ENCODE results near the gene SLIT3. TPM values are rescaled to one million over a fixed set of nuclear protein-coding genes. Genes with fewer than 3 reads are reported as not detected.
A peak's percentile ranks its signal among the peaks of the same experiment; 100 is the strongest.

The SLIT3 gene
- polyA plus RNA-seq, 4 donors, result 55.4 to 60.5 (median 57.8) TPM

GRCh38 chr5:169299663-169300467, 1.1 kb downstream of the SLIT3 start:
- no peak for DNase-seq (ENCODE audit: low read depth in 4 of 4, low spot score in 3 of 4)

- no peak for DNase-seq (ENCODE audit: low read depth in 4 of 4, low spot score in 3 of 4)
These were observed 1.7 kb downstream of the SLIT3 start for GRCh38 chr5:169299191-169299662.

- DNase-seq (ENCODE audit: low read depth in 4 of 4, low spot score in 3 of 4), result no peak
These were observed 2.7 kb downstream of the SLIT3 start for GRCh38 chr5:169298193-169298592.

- no peak for DNase-seq (ENCODE audit: low read depth in 4 of 4, low spot score in 3 of 4)
These were observed 4.4 kb downstream of the SLIT3 start for GRCh38 chr5:169296419-169297143.

GRCh38 chr5:169295306-169295705, 5.6 kb downstream of the SLIT3 start:
- DNase-seq (ENCODE audit: low read depth in 4 of 4, low spot score in 3 of 4), result no peak

GRCh38 chr5:169294621-169295020, 6.3 kb downstream of the SLIT3 start:
- DNase-seq (ENCODE audit: low read depth in 4 of 4, low spot score in 3 of 4), result no peak

- no peak for DNase-seq (ENCODE audit: low read depth in 4 of 4, low spot score in 3 of 4)
These were observed 9.1 kb downstream of the SLIT3 start for GRCh38 chr5:169291877-169292276.

GRCh38 chr5:169290895-169291294, 10.0 kb downstream of the SLIT3 start:
- DNase-seq (ENCODE audit: low read depth in 4 of 4, low spot score in 3 of 4), result no peak

GRCh38 chr5:169289520-169289919, 11.4 kb downstream of the SLIT3 start:
- DNase-seq (ENCODE audit: low read depth in 4 of 4, low spot score in 3 of 4), result no peak

- no peak for DNase-seq (ENCODE audit: low read depth in 4 of 4, low spot score in 3 of 4)
These were observed 12.6 kb downstream of the SLIT3 start for GRCh38 chr5:169288066-169288930.

- DNase-seq (ENCODE audit: low read depth in 4 of 4, low spot score in 3 of 4), result no peak
These were observed 13.4 kb downstream of the SLIT3 start for GRCh38 chr5:169287529-169287928.

- DNase-seq (ENCODE audit: low read depth in 4 of 4, low spot score in 3 of 4), result no peak
These were observed 14.2 kb downstream of the SLIT3 start for GRCh38 chr5:169286572-169287300.

- DNase-seq (ENCODE audit: low read depth in 4 of 4, low spot score in 3 of 4), result no peak
These were observed 17.1 kb downstream of the SLIT3 start for GRCh38 chr5:169283887-169284286.

GRCh38 chr5:169281625-169282024, 19.3 kb downstream of the SLIT3 start:
- DNase-seq (ENCODE audit: low read depth in 4 of 4, low spot score in 3 of 4), result no peak

GRCh38 chr5:169280696-169281095, 20.2 kb downstream of the SLIT3 start:
- no peak for DNase-seq (ENCODE audit: low read depth in 4 of 4, low spot score in 3 of 4)

GRCh38 chr5:169280286-169280685, 20.7 kb downstream of the SLIT3 start:
- DNase-seq (ENCODE audit: low read depth in 4 of 4, low spot score in 3 of 4), result no peak

GRCh38 chr5:169279125-169279524, 21.8 kb downstream of the SLIT3 start:
- DNase-seq (ENCODE audit: low read depth in 4 of 4, low spot score in 3 of 4), result no peak

- DNase-seq (ENCODE audit: low read depth in 4 of 4, low spot score in 3 of 4), result no peak
These were observed 27.1 kb downstream of the SLIT3 start for GRCh38 chr5:169273881-169274280.

GRCh38 chr5:169273451-169273850, 27.5 kb downstream of the SLIT3 start:
- DNase-seq (ENCODE audit: low read depth in 4 of 4, low spot score in 3 of 4), result no peak

GRCh38 chr5:169272731-169273427, 28.1 kb downstream of the SLIT3 start:
- DNase-seq (ENCODE audit: low read depth in 4 of 4, low spot score in 3 of 4), result peak in 3 of 4 donors; percentile 40 to 43 (median 43)
